ENCODE results near the gene MYH10.
A peak's percentile ranks its signal among the peaks of the same experiment; 100 is the strongest.

MYH10 gene

GRCh38 chr17:8430966-8431365 is 199.6 kb downstream of the MYH10 start:
- peaks cover 0 to 16% (median 4%) of the 10 kb centered on the region in 4 donors for H3K4me1 ChIP-seq
- no peak overlapping the region for H3K4me3 ChIP-seq
- peak overlapping the region; percentile 63 to 73 for H3K27ac ChIP-seq
- DNase-seq: peak; percentile 82 to 92
- TF ChIP-seq, protein P1, sequence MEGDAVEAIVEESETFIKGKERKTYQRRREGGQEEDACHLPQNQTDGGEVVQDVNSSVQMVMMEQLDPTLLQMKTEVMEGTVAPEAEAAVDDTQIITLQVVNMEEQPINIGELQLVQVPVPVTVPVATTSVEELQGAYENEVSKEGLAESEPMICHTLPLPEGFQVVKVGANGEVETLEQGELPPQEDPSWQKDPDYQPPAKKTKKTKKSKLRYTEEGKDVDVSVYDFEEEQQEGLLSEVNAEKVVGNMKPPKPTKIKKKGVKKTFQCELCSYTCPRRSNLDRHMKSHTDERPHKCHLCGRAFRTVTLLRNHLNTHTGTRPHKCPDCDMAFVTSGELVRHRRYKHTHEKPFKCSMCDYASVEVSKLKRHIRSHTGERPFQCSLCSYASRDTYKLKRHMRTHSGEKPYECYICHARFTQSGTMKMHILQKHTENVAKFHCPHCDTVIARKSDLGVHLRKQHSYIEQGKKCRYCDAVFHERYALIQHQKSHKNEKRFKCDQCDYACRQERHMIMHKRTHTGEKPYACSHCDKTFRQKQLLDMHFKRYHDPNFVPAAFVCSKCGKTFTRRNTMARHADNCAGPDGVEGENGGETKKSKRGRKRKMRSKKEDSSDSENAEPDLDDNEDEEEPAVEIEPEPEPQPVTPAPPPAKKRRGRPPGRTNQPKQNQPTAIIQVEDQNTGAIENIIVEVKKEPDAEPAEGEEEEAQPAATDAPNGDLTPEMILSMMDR (IDR thresholded peaks at IDR 0.05): no peak
- no peaks in the 10 kb centered on the region for H3K27me3 ChIP-seq
- no peaks in the 10 kb centered on the region for H3K36me3 ChIP-seq
- intact Hi-C loops (cut with DNase I; ENCODE audit: low total_unique reads): no loop called here
- no peaks in the 10 kb centered on the region for H3K9me3 ChIP-seq

GRCh38 chr17:8426802-8427201 is 203.7 kb downstream of the MYH10 start:
- TF ChIP-seq, protein P1 (IDR thresholded peaks at IDR 0.05): no peak
- peaks cover 0 to 10% (median 2%) of the 10 kb centered on the region in 4 donors for H3K4me1 ChIP-seq
- intact Hi-C loops (cut with DNase I; ENCODE audit: low total_unique reads): no loop called here
- H3K27me3 ChIP-seq: no peaks in the 10 kb centered on the region
- H3K27ac ChIP-seq: no peak overlapping the region
- DNase-seq: no peak
- H3K36me3 ChIP-seq: no peaks in the 10 kb centered on the region
- no peak overlapping the region for H3K4me3 ChIP-seq
- no peaks in the 10 kb centered on the region for H3K9me3 ChIP-seq

- Histone ChIP-seq H3K9me3 (no peaks in the 10 kb centered on the region), H3K4me1 (peaks cover 0 to 6% (median under 1%) of the 10 kb centered on the region in 4 donors), H3K36me3 (no peaks in the 10 kb centered on the region), H3K27me3 (no peaks in the 10 kb centered on the region), H3K27ac (no peak overlapping the region), H3K4me3 (no peak overlapping the region)
- TF ChIP-seq, protein P1 (IDR thresholded peaks at IDR 0.05): no peak
- DNase-seq: no peak
- intact Hi-C loops (cut with DNase I; ENCODE audit: low total_unique reads): no loop called here
These were observed 204.3 kb downstream of the MYH10 start for GRCh38 chr17:8426094-8426720.

Measured in tibial artery (tissue), 4 donors.